ELF-1 (cell line): ENCODE results near the gene UBE2L3.

Source experiments
- DNase-seq: peaks from one replicate; pipeline ENCODE4 v3.0.0-alpha.2; 2016; ENCODE audit warnings: low read depth, low spot score

UBE2L3 gene

DNA sequence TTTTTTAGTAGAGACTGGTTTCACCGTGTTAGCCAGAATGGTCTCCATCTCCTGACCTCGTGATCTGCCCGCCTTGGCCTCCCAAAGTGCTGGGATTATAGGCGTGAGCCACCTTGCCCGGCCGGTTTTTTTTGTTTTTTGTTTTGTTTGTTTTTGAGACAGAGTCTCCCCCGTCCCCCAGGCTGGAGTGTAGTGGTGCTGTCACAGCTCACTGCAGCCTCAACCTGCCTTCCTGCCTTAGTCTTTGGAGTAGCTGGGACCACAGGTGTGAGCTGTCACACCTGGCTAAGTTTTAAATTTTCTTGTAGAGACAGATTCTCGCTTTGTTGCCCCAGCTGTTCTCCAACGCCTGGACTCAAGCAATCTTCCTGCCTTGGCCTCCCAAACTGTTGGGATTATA is 101.5 kb downstream of the UBE2L3 start:
- DNase-seq, result peak; percentile 75

GRCh38 chr22:21672107-21672629 is 104.7 kb downstream of the UBE2L3 start:
- no peak for DNase-seq
